Smooth muscle cell (in vitro differentiated cells): ENCODE results near the gene RSRC2. TPM values are rescaled to one million over a fixed set of nuclear protein-coding genes. Genes with fewer than 3 reads are reported as not detected.
"Not testable (repeated sequence)": the region's sequence is repeated elsewhere in the genome, so short reads cannot be mapped to it uniquely, and the experiment has no call there.

Experiments used
- DNase-seq: peaks from one replicate; lab custom pipeline; 2025; ENCODE audit not compliant: unreplicated experiment; lab: John Stamatoyannopoulos, UW
- H2AFZ ChIP-seq: fragments of 200-600 bp; sonication (generic); 2 replicates; pipeline ENCODE4 v1.6.0; 2016; ENCODE audit warnings: antibody characterized with exemption, low read depth, mild to moderate bottlenecking
- H3F3A ChIP-seq: fragments of 200-600 bp; sonication (generic); 2 replicates; pipeline ENCODE4 v1.6.0; 2017; ENCODE audit warnings: antibody characterized with exemption, low read depth
- H3K27ac ChIP-seq: fragments of 200-600 bp; sonication (generic); 2 replicates; pipeline ENCODE4 v1.5.1; 2016; ENCODE audit warnings: low read depth, mild to moderate bottlenecking
- H3K27me3 ChIP-seq: fragments of 200-600 bp; sonication (generic); 2 replicates; pipeline ENCODE4 v1.6.1; 2016; ENCODE audit warnings: low read depth, mild to moderate bottlenecking
- H3K36me3 ChIP-seq: fragments of 200-600 bp; sonication (generic); 2 replicates; pipeline ENCODE4 v1.5.1; 2016; ENCODE audit warnings: low read depth
- H3K4me1 ChIP-seq: fragments of 200-600 bp; sonication (generic); 2 replicates; pipeline ENCODE4 v1.5.1; 2016; ENCODE audit warnings: low read depth
- H3K4me2 ChIP-seq: fragments of 200-600 bp; sonication (generic); 2 replicates; pipeline ENCODE4 v1.6.0; 2016; ENCODE audit warnings: mild to moderate bottlenecking
- H3K4me3 ChIP-seq: fragments of 200-600 bp; sonication (generic); 2 replicates; pipeline ENCODE4 v1.5.1; 2016; ENCODE audit warnings: mild to moderate bottlenecking
- H3K79me2 ChIP-seq: fragments of 200-600 bp; sonication (generic); 2 replicates; pipeline ENCODE4 v1.6.0; 2016; ENCODE audit warnings: low read depth, mild to moderate bottlenecking
- H3K9ac ChIP-seq: fragments of 200-600 bp; sonication (generic); 2 replicates; pipeline ENCODE4 v1.6.0; 2016; ENCODE audit warnings: low read depth
- H3K9me3 ChIP-seq: fragments of 200-600 bp; sonication (generic); replicated peaks from 2 replicates; pipeline ENCODE4 v1.5.1; 2016; ENCODE audit warnings: low read depth
- H4K20me1 ChIP-seq: fragments of 200-600 bp; sonication (generic); 2 replicates; pipeline ENCODE4 v1.6.0; 2016; ENCODE audit warnings: low read depth
- WGBS: methylation state at CpG from one replicate; pipeline ENCODE4 v1.1.7; 2016; ENCODE audit warnings: low lambda C conversion rate; 5-methylcytosine and 5-hydroxymethylcytosine counted together
- polyA plus RNA-seq: library from polyadenylated mRNA; unstranded; fragments of >200 nt; fragmentation: Nextera tagmentation; extraction: Ambion mirVana; gene quantifications from 2 replicates; pipeline ENCODE4 v1.2.1, GENCODE V29; 2016
- total RNA-seq: library from RNA; depleted of rRNA; stranded (reverse); fragments of >200 nt; gene quantifications from 2 replicates; pipeline ENCODE4 v1.2.3, GENCODE V29; 2014
- TF ChIP-seq, protein P1 (sequence below): fragments of 200-600 bp; sonication (generic); IDR thresholded peaks from 2 replicates; pipeline ENCODE4 v1.5.1; 2017; ENCODE audit warnings: borderline replicate concordance, mild to moderate bottlenecking, antibody characterized with exemption; ENCODE audit not compliant: insufficient read depth, poor library complexity, severe bottlenecking

The RSRC2 gene
- total and polyA plus RNA-seq, 2 experiments from 2014 or later: 60.9 to 108 TPM

DNA sequence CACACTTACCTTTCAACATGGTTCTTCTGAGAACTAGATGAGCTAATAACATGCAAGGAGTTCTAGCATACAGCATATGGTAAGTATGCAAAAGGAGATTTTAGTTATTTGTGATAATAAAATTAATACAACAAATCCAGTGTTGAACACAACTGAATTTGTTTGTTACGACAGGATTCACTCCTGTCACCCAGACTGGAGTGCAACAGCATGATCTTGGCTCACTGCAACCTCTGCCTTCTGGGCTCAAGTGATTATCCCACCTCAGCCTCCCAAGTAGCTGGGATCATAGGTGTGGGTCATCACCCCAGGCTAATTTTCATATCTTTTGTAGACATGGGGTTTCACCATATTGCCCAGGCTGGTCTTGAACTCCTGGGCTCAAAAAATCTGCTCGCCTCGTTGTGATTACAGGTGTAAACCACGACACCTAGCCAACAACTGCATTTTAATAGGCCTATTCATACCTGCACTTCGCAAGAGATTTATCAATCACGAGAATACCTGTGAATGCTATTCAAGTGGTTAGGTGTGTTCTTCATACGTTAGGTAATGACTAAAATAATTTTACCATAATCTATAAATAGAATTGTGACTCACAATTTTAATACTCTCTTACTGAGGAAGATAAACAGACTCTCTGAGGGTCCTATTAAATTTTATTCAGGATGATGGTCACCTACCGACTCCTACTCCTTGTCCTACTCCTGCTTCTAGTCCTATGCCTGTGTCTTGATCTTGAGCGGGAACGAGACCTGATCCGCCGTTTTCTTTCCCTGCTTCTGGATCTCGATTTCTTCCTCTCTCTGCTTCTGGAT lies 10.0 kb downstream of the RSRC2 start:
- Histone ChIP-seq H3K36me3 (peaks cover 70% of the 10 kb centered on the region), H3K27me3 (no peaks in the 10 kb centered on the region), H3F3A (peaks cover 58% of the 10 kb centered on the region), H3K9me3 (no peaks in the 10 kb centered on the region), H4K20me1 (peaks cover 100% of the 10 kb centered on the region), H3K4me1 (peaks cover 5% of the 10 kb centered on the region), H3K4me3 (no peak overlapping the region), H3K4me2 (no peak overlapping the region), H3K9ac (no peak overlapping the region), H3K27ac (peak overlapping the region; percentile 73), H3K79me2 (peaks cover 81% of the 10 kb centered on the region), H2AFZ (no peak overlapping the region)
- TF ChIP-seq, protein P1, sequence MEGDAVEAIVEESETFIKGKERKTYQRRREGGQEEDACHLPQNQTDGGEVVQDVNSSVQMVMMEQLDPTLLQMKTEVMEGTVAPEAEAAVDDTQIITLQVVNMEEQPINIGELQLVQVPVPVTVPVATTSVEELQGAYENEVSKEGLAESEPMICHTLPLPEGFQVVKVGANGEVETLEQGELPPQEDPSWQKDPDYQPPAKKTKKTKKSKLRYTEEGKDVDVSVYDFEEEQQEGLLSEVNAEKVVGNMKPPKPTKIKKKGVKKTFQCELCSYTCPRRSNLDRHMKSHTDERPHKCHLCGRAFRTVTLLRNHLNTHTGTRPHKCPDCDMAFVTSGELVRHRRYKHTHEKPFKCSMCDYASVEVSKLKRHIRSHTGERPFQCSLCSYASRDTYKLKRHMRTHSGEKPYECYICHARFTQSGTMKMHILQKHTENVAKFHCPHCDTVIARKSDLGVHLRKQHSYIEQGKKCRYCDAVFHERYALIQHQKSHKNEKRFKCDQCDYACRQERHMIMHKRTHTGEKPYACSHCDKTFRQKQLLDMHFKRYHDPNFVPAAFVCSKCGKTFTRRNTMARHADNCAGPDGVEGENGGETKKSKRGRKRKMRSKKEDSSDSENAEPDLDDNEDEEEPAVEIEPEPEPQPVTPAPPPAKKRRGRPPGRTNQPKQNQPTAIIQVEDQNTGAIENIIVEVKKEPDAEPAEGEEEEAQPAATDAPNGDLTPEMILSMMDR: no peak
- no peak for DNase-seq
- WGBS: 96% methylated on average over 13 of the region's 13 CpGs

DNA sequence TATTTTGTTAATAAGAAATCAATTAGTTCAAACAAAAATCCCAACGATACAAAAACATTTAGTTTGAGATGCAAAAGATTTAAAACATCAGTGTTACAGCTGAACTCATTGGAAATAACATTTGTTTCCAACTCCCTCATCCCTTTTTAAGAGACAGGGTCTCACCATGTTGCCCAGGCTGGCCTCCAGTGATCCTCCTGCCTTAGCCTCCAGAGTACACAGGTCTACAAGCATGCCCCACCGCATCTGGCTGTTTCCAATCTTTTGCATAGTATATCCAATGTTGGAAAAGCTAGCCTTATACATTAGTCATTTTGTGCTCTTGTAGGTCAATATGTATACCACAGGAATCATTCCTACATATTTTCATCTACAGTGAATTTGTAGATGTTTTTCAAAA lies 11.5 kb downstream of the RSRC2 start:
- Histone ChIP-seq H3K4me3 (no peak overlapping the region), H3K27me3 (no peaks in the 10 kb centered on the region), H3K4me2 (no peak overlapping the region), H3K4me1 (peaks cover 4% of the 10 kb centered on the region), H3F3A (peaks cover 47% of the 10 kb centered on the region), H3K27ac (no peak overlapping the region), H3K9me3 (no peaks in the 10 kb centered on the region), H3K36me3 (peaks cover 70% of the 10 kb centered on the region), H2AFZ (no peak overlapping the region), H3K9ac (no peak overlapping the region), H3K79me2 (peaks cover 77% of the 10 kb centered on the region), H4K20me1 (peaks cover 100% of the 10 kb centered on the region)
- no peak for DNase-seq
- 98% methylated on average over 2 of the region's 2 CpGs for WGBS
- TF ChIP-seq, protein P1: no peak

DNA sequence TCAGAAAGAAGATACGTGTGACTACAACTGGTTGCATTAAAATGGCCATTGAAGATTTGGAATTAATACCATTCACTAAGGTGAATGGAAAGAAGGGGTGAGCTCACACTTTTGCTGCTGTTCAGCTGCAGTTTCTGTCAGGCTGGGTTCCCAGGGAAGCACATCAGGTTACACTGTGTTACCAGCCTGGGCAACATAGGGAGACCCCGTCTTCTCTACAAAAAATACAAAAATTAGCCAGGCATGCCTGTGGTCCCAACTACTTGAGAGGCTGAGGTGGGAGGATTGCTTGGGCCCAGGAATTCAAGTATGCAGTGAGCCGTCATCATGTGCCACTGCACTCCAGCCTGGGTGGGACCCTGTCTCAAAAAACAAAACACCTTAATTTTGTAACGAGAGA lies 13.1 kb downstream of the RSRC2 start:
- Histone ChIP-seq H3K9me3 (no peaks in the 10 kb centered on the region), H3K36me3 (peaks cover 72% of the 10 kb centered on the region), H3K4me3 (no peak overlapping the region), H2AFZ (no peak overlapping the region), H3K27ac (no peak overlapping the region), H3K4me2 (no peak overlapping the region), H3K9ac (no peak overlapping the region), H3F3A (peaks cover 33% of the 10 kb centered on the region), H4K20me1 (peaks cover 100% of the 10 kb centered on the region), H3K27me3 (no peaks in the 10 kb centered on the region), H3K4me1 (no peaks in the 10 kb centered on the region), H3K79me2 (peaks cover 71% of the 10 kb centered on the region)
- WGBS: 95% methylated on average over 4 of the region's 4 CpGs
- TF ChIP-seq, protein P1: no peak
- DNase-seq: no peak

DNA sequence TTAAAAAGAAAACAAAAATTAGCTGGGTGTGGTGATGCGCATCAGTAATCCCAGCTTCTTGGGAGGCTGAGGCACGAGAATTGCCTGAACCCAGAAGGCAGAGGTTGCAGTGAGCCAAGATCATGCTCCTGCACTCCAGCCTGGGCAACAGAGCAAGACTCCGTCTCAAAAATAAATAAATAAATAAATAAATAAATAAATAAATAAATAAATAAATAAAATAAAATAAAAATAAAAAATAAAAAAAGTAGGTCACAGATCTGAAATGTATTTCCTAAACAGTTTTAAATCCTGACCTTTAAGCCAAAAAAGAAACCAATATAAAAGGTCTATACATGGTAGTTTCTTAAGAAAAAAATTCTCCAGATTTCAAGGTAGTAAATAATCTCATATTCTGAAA lies 13.7 kb downstream of the RSRC2 start:
- H3K4me1 ChIP-seq, H3K9me3 ChIP-seq, H3K4me2 ChIP-seq, H3K9ac ChIP-seq, DNase-seq, H2AFZ ChIP-seq, H3K27ac ChIP-seq, H3K27me3 ChIP-seq, H3K4me3 ChIP-seq: not testable (repeated sequence)
- Histone ChIP-seq H4K20me1 (peaks cover 100% of the 10 kb centered on the region), H3F3A (peaks cover 33% of the 10 kb centered on the region), H3K36me3 (peaks cover 76% of the 10 kb centered on the region), H3K79me2 (peaks cover 75% of the 10 kb centered on the region)
- 79% methylated on average over 3 of the region's 3 CpGs for WGBS
